Esophagus squamous epithelium (tissue), 5 donors: ENCODE results near the gene SEMA6A. TPM values are rescaled to one million over a fixed set of nuclear protein-coding genes. Genes with fewer than 3 reads are reported as not detected.
"Not testable (repeated sequence)": the region's sequence is repeated elsewhere in the genome, so short reads cannot be mapped to it uniquely, and the experiment has no call there.

ENCODE experiments used
- DNase-seq: peaks from one replicate; lab custom pipeline; 2025; lab: John Stamatoyannopoulos, UW
- H3K27ac ChIP-seq, 4 donors: fragments of 200-600 bp; sonication (generic); one replicate each; pipeline ENCODE4 v1.5.1; 2016 to 2019; ENCODE audit warnings: mild to moderate bottlenecking in 1 of 4
- H3K27me3 ChIP-seq, 4 donors: fragments of 200-600 bp; sonication (generic); 1 replicate in 3 of 4; 2 replicates in 1 of 4; pipeline versions ENCODE4 v1.5.1 to v1.6.0; 2017 to 2021; ENCODE audit warnings: antibody characterized with exemption in 1 of 4
- H3K36me3 ChIP-seq, 3 donors: fragments of 200-600 bp; sonication (generic); one replicate each; pipeline ENCODE4 v1.5.1; 2016 to 2019
- H3K4me1 ChIP-seq, 3 donors: fragments of 200-600 bp; sonication (generic); one replicate each; pipeline ENCODE4 v1.5.1; 2017 to 2019
- H3K4me3 ChIP-seq, 4 donors: fragments of 200-600 bp; sonication (generic); 1 replicate in 3 of 4; 2 replicates in 1 of 4; pipeline ENCODE4 v1.5.1; 2016 to 2019; ENCODE audit warnings: mild to moderate bottlenecking in 2 of 4, moderate library complexity in 1 of 4
- H3K9me3 ChIP-seq, 3 donors: fragments of 200-600 bp; sonication (generic); one replicate each; pipeline ENCODE4 v1.5.1; 2016 to 2019
- POLR2A ChIP-seq, 4 donors: fragments of 450-650 bp; IDR thresholded peaks; one replicate each; pipeline ENCODE4 v1.6.1; 2017; ENCODE audit warnings: antibody characterized with exemption in 4 of 4, mild to moderate bottlenecking in 4 of 4, moderate library complexity in 3 of 4
- WGBS, 2 donors: methylation state at CpG; one replicate each; pipeline ENCODE4 v1.1.5; 2018; 5-methylcytosine and 5-hydroxymethylcytosine counted together
- intact Hi-C: fragments of 100-400 bp; cut with DNase I; formaldehyde crosslinking; loops from one replicate; pipeline ENCODE4 v1.15.0; 2022
- total RNA-seq, 4 donors: library from RNA; depleted of rRNA; stranded (reverse); fragments of >200 nt; gene quantifications; one replicate each; pipeline ENCODE4 v1.1.0, GENCODE V29; 2016
- TF ChIP-seq, protein P1 (sequence below), 6 experiments: fragments of 450-650 bp in 4 of 6; fragments of 200-600 bp in 2 of 6; sonication (generic) in 2 of 6; IDR thresholded peaks; one replicate each; pipeline ENCODE4 v1.5.1; 2016 to 2019; ENCODE audit warnings: antibody characterized with exemption in 6 of 6, mild to moderate bottlenecking in 4 of 6, moderate library complexity in 4 of 6
- donor health status: DM: yes; HTN: yes; CAD: no.

The SEMA6A gene
- total RNA-seq, 4 donors from 2014 or later, result 3.0 to 28.6 (median 4.3) TPM

DNA sequence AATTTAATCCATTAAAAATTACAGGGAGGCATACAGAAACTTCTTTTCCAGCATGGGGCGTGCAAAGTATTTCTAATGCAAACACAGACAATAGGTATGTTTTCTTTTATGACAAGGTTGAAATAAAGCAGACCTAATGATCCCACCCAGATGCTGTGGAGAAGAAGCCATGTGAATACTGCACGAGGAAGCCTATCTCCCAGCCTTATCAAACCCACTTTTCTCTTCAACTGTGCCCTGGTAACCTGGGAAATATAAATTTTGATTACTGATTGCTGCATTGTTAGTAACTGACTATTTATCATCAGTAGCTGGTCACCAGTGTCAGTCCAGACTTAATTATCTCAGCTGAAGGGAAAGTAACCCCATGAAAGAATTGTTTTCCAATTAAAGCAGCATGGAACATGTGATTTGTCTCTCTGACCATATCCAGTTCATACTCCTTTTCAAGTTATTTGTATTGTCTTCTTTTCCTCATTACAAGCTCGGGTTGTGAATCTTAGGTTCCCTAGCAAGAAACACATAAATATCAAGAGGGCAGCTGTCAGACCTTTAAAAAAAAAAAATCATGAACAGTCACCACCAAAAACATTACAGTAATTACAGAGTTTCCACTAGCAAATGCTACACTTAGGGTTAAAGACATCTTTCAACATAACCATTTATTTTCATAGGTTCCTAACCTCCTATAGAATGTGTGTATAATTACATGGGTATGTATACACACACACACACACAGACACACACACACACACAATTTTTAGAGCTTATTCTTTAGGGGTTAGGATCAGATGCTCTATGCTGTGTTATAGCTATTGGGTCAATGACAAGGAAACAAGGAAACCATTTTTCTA lies 50.3 kb downstream of the SEMA6A start:
- intact Hi-C loops, result no loop called here
- H3K27ac ChIP-seq, result no peak overlapping the region
- TF ChIP-seq, protein P1, sequence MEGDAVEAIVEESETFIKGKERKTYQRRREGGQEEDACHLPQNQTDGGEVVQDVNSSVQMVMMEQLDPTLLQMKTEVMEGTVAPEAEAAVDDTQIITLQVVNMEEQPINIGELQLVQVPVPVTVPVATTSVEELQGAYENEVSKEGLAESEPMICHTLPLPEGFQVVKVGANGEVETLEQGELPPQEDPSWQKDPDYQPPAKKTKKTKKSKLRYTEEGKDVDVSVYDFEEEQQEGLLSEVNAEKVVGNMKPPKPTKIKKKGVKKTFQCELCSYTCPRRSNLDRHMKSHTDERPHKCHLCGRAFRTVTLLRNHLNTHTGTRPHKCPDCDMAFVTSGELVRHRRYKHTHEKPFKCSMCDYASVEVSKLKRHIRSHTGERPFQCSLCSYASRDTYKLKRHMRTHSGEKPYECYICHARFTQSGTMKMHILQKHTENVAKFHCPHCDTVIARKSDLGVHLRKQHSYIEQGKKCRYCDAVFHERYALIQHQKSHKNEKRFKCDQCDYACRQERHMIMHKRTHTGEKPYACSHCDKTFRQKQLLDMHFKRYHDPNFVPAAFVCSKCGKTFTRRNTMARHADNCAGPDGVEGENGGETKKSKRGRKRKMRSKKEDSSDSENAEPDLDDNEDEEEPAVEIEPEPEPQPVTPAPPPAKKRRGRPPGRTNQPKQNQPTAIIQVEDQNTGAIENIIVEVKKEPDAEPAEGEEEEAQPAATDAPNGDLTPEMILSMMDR (IDR thresholded peaks at IDR 0.05), result no peak
- TF ChIP-seq POLR2A (IDR thresholded peaks at IDR 0.05), result no peak
- no peaks in the 10 kb centered on the region for H3K27me3 ChIP-seq
- H3K4me3 ChIP-seq, result no peak overlapping the region
- peaks cover 0 to 32% (median 0%) of the 10 kb centered on the region in 3 donors for H3K4me1 ChIP-seq
- DNase-seq, result no peak
- 74 to 89% methylated on average over 3 of the region's 3 CpGs for WGBS, 2 donors
- H3K36me3 ChIP-seq, result no peaks in the 10 kb centered on the region
- H3K9me3 ChIP-seq, result no peaks in the 10 kb centered on the region

DNA sequence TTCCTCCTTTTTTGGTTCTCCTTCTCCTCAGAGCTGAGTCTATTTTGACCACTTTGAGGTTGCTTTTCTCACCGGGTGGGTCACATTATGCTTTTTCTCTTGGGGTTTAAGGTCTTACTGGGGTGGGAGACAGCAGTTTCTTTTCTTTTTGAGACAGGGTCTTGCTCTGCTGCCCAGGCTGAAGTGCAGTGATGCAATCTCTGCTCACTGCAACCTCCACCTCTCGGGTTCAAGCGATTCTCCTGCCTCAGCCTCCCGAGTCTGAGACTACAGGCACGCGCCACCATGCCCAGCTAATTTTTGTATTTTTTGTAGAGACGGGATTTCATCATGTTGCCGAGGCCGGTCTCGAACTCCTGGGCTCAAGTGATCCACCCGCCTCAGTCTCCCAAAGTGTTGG lies 51.4 kb downstream of the SEMA6A start:
- DNase-seq, H3K27ac ChIP-seq, H3K36me3 ChIP-seq, H3K4me3 ChIP-seq, intact Hi-C loops, H3K9me3 ChIP-seq, H3K27me3 ChIP-seq: not testable (repeated sequence)
- H3K4me1 ChIP-seq, result peaks cover 0 to 37% (median 5%) of the 10 kb centered on the region in 3 donors
- 83 to 98% methylated on average over 8 to 10 of the region's 11 CpGs for WGBS, 2 donors

DNA sequence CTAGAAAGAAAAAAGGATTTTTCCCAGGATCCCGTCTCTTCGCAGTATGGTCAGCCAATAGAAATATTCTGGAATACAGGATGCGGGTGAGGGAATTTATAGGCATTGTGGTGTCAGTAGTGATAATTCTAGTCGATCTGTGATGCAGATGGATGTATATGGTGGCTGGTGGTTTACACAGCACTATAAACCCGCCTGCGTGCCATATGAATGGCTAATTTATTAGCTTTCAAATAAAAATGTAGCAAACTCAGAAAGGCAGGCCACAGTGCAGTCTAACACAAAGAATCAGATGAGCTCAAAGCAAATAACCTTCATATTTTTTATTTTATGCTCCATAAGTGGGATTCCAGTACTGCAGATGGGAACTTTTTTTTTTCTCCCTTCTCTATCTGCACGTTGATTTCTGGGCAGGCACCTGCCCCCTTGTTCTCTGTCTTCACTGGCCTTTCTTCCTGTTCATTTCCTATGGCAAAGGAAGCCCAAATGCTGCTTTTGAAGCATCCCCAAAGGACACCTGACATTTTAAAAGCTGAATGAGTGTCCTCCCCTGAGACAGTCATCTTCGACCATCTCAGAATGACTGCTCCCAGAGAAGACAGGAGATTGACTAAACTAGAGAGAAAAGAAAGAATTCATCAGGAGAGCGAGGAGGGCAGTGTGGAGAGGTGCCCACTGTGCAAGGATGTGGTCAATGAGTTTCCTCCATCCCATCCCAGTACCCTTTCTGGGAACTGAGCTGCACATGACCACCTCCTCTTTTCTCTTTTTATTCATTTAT lies 52.1 kb downstream of the SEMA6A start:
- Histone ChIP-seq H3K9me3 (no peaks in the 10 kb centered on the region), H3K36me3 (no peaks in the 10 kb centered on the region), H3K27me3 (no peaks in the 10 kb centered on the region), H3K4me1 (peaks cover 0 to 37% (median 6%) of the 10 kb centered on the region in 3 donors), H3K4me3 (no peak overlapping the region), H3K27ac (no peak overlapping the region)
- WGBS, 2 donors, result 80 to 82% methylated on average over 9 of the region's 9 CpGs
- no peak for TF ChIP-seq POLR2A (IDR thresholded peaks at IDR 0.05)
- TF ChIP-seq, protein P1 (IDR thresholded peaks at IDR 0.05), result no peak
- intact Hi-C loops, result no loop called here
- DNase-seq, result no peak

DNA sequence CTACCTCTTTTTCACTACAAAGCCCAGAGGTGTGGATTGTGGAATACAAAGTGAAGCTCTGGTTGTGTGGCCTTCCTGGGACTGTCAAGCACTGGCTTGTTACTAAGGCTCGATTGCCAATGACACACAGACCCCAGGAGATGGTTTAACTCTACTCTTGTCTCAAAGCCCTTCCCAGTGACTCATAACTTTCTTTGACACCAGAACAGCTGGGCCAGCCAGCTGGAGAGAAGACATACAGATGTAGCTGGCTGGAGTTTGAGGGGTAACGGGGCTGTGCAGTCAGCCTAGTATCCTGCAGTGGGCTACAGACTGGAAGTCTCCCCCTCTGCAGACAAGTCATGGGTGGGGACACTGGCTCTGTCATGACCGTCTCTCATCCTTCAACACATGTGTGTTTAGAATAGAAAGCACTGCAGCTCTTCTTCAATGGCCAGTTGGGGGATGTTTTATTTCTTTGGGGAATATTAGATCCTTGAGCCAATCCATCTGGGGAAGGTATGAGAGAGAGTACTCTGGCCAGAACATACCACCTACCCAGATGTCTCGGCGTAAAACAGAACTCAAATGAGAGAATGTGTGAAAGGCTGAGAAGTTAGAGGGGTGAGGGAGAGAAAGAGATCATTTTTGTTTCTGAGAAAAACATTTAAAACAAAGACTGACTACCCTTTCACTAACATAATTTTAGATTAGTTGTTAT lies 53.3 kb downstream of the SEMA6A start:
- TF ChIP-seq POLR2A (IDR thresholded peaks at IDR 0.05), result no peak
- TF ChIP-seq, protein P1 (IDR thresholded peaks at IDR 0.05), result no peak
- Histone ChIP-seq H3K27ac (no peak overlapping the region), H3K27me3 (no peaks in the 10 kb centered on the region), H3K9me3 (no peaks in the 10 kb centered on the region), H3K4me1 (peaks cover 0 to 42% (median 6%) of the 10 kb centered on the region in 3 donors), H3K4me3 (no peak overlapping the region), H3K36me3 (no peaks in the 10 kb centered on the region)
- whole genome bisulfite sequencing, 2 donors, result 52 to 58% methylated on average over 4 of the region's 5 CpGs
- DNase-seq, result no peak
- intact Hi-C loops, result no loop called here

DNA sequence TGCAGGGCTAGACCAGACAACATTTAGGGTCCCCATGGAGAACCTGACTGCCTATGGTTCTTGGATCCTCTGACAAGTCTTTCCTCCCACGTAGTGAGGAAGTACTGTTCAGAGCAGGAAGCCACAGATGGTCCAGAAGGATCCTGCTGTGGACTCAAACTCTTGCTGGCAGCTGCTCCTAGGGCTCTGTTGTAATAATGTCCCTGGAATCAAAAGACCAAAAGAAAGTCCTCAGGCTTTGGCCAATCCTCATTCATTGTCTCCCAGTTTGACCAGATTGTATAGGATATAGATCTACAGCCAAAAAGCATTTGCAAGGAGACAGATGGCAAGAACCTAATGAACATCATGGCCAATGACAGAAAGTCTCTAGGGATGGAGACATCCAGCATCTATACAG lies 53.9 kb downstream of the SEMA6A start:
- intact Hi-C loops, result no loop called here
- 29 to 42% methylated on average over 1 of the region's 1 CpG for WGBS, 2 donors
- no peak for DNase-seq
- Histone ChIP-seq H3K27me3 (no peaks in the 10 kb centered on the region), H3K36me3 (no peaks in the 10 kb centered on the region), H3K4me3 (no peak overlapping the region), H3K9me3 (no peaks in the 10 kb centered on the region), H3K4me1 (peaks cover 0 to 42% (median 6%) of the 10 kb centered on the region in 3 donors), H3K27ac (no peak overlapping the region)
- TF ChIP-seq, protein P1 (IDR thresholded peaks at IDR 0.05), result no peak
